Muscle layer of duodenum (tissue), 2 donors: ENCODE results near the gene TKTL2.
"Not testable (repeated sequence)": the region's sequence is repeated elsewhere in the genome, so short reads cannot be mapped to it uniquely, and the experiment has no call there.

Experiments
- H3K27ac ChIP-seq: one replicate; pipeline ENCODE4 v1.7.0; 2013; ENCODE audit warnings: mild to moderate bottlenecking, low read length
- H3K27me3 ChIP-seq: one replicate; pipeline ENCODE4 v1.7.0; 2013; ENCODE audit warnings: low read depth, mild to moderate bottlenecking, control low read depth, low read length
- H3K36me3 ChIP-seq, 2 donors: one replicate each; pipeline ENCODE4 v1.7.0; 2013; ENCODE audit warnings: low read length in 2 of 2, control low read depth in 1 of 2, mild to moderate bottlenecking in 1 of 2; ENCODE audit not compliant: insufficient read depth in 2 of 2, control insufficient read depth in 1 of 2
- H3K4me1 ChIP-seq, 2 donors: one replicate each; pipeline ENCODE4 v1.7.0; 2013; ENCODE audit warnings: low read length in 2 of 2, mild to moderate bottlenecking in 2 of 2, control low read depth in 1 of 2, moderate library complexity in 1 of 2; ENCODE audit not compliant: insufficient read depth in 2 of 2, control insufficient read depth in 1 of 2
- H3K4me3 ChIP-seq, 2 donors: one replicate each; pipeline ENCODE4 v1.7.0; 2013; ENCODE audit warnings: low read length in 2 of 2, low read depth in 1 of 2, mild to moderate bottlenecking in 1 of 2
- H3K9me3 ChIP-seq, 2 donors: one replicate each; pipeline ENCODE4 v1.7.0; 2013; ENCODE audit warnings: low read length in 2 of 2, control low read depth in 1 of 2, mild to moderate bottlenecking in 1 of 2; ENCODE audit not compliant: control insufficient read depth in 1 of 2
- donor health status: healthy.

The TKTL2 gene

GRCh38 chr4:163447023-163447422 is 26.5 kb downstream of the TKTL2 start:
- not testable (repeated sequence) for H3K4me1 ChIP-seq, H3K4me3 ChIP-seq, H3K9me3 ChIP-seq, H3K36me3 ChIP-seq, H3K27me3 ChIP-seq, H3K27ac ChIP-seq

- H3K9me3 ChIP-seq: no peaks in the 10 kb centered on the region
- no peaks in the 10 kb centered on the region for H3K4me1 ChIP-seq
- H3K4me3 ChIP-seq: no peak overlapping the region
- H3K36me3 ChIP-seq: no peaks in the 10 kb centered on the region
- no peak overlapping the region for H3K27ac ChIP-seq
- no peaks in the 10 kb centered on the region for H3K27me3 ChIP-seq
Observed at GRCh38 chr4:163440040-163440439, 33.5 kb downstream of the TKTL2 start.
